ENCODE data around the gene TMEM80.

Gene TMEM80

DNA sequence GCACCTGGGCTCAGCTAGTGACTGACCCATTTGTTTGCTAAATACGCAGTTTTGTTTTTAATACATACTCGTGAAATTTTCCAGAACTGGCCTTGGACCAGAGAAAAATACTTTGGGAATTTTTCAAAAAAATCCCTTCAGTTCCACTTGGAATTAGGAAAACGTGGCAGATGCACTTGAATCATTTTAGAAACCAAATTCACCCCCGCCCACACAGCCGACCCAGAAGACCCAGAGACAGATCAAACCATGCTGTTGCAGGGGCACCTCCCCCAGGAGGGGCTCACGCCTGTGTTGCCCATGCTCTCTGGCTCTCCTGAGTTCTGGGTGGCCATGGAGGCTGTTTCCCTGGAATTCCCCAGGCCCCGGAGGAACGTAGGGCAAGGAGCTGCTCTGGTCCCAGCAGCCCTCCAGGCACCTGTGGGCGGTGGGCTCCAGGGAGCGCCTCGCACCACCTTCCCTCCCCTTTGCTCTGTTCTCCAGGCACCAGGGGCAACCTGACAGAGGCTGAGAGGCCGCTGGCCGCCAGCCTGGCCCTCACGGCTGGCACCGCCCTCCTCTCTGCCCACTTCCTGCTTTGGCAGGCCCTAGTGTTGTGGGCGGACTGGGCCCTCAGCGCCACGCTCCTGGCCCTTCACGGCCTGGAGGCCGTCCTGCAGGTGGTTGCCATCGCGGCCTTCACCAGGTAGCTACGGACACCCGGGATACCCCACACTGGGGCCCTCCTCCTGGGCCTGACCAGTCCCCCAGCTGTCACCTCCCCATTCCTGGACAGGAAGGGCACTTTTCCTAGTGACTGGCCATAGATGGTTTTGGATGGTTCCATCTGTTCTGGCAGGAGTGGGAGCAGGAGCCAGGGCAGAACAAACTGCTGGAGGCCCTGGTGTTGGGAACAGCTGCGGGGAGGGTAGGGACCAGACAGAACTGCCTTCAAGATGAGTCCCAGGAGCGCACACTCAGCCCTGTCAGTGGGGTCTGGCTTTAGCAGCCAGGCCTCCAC lies 7.1 kb downstream of the TMEM80 start:
- no peak for DNase-seq

DNA sequence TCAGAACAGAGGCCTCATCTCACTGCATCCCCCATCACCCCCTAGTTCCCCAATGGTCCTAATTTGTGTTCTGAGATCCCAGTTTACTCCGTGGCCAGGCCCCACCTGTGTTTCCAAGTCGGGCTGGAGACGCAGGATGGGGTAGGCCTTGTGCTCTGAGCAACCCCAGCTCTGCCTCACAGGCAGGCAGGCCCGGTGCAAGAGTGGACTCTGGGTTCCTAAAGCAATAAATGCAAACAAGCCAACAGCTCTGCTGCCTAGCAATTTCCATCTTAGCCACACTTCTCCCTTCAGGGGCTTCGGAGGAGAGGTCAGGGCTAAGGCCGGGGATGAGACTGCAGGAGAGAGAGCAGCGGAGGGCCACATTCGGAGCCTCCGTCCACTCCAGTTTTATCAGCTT lies 7.9 kb downstream of the TMEM80 start:
- DNase-seq = no peak

DNA sequence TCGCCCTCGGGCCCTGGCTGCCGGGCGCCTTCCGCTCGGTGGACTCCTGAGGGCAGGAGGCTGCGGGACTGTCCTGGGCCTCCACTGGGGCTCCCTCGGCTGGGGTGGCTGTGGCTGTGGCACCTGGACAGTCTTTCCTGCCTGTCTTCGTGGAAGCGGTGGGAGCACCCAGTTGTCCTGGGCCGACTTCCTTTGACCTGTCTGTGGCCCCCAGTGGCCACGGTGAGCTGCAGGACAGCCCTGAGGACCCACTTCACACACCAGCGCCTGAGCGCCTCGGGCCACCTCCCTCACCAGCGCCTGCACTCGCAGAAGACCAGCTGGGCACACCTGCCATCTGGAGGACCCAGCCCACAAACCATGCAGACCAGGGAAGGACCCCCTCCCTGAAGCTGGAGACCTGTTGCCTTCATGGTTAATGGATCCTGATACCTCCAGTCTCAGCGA lies 8.6 kb downstream of the TMEM80 start:
- no peak for DNase-seq

DNA sequence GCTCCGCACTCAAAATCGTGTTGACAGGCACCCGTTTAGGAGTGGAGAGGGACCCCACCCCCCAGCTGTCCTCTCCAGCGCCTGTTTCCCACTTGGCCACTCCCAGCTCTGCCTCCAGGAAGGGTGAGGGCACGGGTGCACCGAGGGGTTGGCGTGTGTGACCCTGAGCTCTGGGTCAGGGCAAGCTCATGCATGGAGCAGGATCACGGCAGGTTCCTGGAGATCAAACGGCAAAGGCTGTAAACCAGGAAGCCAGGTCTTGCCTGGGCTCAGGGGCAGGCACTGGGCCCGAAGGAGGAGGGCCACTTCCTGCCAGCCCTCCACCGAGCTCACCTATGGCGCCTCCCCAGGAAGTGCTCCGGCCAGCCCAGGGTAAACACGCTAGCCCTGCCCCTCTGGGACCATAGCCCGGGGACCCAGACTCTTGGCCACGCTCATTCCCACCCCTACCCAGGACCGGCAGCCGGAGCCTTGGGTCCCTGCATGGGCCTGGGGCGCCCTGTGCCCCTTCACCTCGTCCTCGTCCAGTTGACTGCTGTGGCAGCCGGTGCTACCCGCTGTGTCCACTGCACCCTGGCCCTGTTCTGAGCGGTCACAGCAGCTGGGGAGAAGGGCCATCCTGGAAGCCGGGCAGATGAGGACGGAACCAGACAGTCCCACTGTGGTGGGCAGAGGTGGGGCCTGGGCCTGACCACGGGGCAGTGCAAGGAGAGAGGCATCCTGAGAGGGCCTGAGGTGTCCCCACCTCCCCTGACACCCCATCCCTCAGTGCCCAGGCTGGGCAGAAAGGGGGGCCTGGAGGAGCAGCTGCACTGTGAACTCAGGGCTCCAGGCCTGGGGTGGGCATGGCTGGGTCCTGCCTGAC lies 9.4 kb downstream of the TMEM80 start:
- DNase-seq = no peak

DNA sequence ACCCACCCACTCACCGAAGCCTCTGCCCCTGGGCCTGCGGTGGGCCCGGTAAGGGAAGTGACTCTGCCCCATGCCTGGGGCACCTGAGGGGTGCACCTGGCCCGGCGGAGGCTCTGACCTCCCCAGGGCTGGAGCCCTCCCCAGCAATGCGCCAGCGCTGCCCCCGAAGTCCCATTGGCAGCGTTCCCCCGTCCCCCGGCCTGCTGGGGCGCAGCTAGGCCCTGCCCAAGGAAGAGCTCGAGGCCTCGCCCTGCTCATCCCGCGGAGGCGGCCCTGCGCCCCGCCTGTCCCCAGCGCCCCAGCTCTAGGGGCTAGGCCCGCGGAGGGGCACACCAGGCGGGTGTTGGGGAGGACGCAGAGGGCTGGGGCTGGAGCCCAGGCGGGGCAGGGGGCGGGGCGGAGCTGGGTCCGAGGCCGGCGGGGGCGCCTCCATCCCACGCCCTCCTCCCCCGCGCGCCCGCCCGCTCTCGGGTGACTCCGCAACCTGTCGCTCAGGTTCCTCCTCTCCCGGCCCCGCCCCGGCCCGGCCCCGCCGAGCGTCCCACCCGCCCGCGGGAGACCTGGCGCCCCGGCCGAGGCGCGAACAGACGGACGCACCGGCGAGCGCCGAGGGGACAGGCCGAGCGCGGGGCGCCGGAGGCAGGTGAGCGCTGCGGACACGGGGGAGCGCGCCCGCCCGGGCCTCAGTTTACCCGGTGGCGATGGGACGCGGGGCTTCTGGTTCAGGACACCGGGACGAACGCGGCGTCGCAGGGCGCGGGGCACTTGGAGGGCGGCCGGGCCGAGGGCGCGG lies 10.2 kb downstream of the TMEM80 start, which contains the start of gene EPS8L2:
Gene EPS8L2, plus strand, starts transcription at position 586 of the 793 bp plus-strand sequence. CDS start 3,177 bp downstream, outside the sequence.
- DNase-seq = no peak

DNA sequence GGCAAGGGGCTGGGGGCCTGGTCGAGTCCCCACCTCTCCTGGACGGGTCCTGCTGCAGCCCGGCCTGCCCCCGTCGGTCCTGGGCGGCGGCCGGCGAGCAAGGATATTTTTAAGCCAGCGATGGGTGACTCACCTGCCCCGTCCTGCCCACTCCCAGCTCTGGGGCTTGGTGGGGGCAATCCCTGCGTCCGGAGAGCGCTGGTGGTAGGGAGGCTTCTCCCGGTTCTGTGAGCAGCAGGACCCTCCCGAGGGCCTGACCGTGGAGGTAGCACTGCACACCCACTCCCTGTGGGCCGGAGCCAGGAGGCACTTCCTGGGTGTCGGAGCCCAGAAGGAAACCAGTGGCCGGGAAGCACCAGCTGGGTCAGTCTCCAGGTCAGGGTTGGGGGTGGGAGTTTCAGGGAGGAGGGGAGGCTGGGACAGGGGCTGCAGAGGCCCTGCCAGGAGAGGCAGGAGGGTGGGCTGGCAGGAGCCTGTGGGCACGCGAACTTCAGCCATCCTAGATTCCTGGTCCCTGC lies 10.9 kb downstream of the TMEM80 start:
- no peak for DNase-seq

DNA sequence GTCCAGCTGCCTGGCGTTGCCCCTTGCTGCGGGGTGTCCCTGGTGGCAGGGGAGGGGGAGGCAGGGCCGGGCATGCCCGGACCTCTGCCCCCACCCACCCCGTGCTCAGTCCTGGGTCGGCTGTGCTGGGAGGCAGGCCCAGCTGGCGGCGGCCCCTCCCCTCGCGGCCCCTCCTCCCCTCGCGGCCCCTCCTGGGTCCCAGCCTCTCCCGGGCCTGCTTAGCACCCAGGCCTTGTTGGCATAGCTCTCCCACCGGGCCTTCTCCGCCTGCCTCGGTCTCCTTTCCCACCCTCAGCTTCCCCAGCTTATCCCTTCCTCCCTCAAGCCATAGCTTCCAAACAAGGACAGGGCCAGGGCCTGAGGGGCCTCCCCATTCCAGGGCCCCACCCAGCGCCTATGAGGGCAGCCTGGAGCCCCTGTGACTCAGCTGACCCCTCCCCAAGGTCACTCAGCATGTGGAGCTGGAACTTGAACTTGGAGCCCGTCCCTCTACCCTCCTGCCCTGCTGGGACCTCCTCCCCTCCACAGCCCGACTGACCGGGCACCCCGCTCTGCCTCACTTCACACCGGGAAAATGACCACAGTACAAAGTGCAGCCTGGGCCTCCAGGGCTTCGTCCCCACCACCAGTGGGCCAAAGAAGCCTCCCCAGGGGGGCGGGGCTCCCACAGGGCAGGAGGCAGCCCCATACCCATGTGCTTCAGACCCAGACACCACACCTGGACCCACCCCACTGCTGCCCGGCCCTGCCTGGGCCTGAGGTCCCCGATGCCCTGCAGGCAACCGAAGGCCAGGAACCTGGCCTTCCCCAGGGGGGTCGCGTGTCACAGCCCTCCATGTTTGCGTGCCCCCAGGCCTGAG lies 11.6 kb downstream of the TMEM80 start:
- DNase-seq = no peak

DNA sequence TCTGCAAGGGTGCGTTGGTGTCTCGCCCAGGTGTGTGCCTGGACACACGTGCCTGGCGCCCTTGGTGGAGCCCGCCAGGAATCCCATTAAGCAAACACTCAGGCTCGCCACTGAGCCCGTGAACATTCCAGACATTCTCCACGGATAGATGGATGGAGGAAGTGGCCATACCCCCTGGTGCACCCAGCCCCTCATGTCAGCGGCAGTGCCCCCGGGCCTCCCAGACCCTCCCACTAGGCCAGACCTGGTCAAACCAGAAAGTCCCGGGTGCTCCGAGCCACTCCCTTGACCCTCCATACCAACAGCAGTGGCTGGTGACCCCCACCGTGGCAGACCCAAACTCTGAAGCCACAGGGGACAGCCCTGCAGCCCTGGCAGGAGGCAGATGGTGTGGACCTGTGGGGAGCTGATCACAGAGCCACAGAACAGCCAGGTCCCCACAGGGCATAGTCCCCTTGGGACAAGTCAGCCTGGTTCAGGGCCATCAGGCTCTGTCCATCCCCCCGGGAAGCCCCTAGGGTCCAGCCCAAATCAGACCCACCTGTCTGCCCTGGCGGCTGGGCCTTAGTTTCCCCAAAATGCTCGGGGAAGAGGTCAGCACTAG lies 12.3 kb downstream of the TMEM80 start:
- no peak for DNase-seq

DNA sequence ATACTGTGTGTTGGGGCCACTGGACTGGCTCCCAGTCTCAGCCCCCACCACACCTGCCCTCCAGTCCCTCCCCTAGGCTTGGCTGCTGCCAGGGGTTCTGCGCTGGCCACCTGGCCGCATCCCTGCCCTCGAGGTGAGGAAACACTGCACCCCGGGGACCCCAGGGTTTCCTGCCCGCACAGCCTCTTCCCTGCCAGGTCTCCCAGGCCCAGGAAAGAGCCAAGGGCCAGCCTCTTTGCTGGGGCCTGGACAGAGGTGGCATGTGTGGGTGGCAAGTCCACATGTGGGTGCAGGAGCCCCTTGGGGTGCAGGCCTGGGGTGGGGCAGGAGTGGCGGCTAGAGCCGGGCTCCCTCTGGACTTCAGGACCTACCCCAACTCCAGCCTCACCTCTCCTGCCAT lies 12.9 kb downstream of the TMEM80 start:
- no peak for DNase-seq

DNA sequence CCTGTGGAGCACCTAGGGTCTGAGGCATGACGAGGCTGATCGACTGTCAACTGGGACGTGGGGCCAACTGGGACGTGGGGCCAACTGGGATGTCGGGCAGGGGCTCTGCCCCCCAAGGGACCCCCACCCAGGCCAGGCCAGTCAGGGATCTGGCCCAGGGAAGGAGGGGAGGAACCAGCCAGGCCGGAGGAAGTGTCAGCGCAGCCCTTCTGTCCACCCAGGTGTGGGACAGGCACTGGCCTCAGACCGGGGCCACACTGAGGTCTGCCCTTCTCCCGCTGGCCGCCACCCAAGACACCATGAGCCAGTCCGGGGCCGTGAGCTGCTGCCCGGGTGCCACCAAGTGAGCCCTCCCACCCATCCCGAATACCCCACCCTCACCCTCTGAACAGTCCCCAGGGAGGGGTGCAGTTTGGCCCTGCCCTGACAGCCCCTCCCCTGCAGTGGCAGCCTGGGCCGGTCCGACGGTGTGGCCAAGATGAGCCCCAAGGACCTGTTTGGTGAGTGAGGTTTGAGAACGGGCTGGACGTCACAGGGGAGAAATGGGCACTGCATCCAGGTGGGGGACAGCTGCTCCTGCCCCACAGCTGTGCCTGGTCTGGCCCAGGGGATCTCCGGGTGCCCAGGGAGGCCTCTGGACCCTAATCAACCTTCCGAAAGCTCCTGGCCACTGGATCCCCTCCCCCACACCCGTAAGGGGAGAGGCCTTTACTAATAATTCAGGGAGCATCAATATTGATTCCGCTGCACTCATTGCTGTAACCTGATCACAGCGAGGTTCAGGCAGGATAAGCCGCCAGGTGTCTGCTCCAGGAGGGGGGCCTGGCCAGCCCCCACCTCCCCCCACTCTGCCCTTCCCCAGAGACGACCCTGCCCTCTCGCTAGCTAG lies 13.7 kb downstream of the TMEM80 start:
- no peak for DNase-seq

DNA sequence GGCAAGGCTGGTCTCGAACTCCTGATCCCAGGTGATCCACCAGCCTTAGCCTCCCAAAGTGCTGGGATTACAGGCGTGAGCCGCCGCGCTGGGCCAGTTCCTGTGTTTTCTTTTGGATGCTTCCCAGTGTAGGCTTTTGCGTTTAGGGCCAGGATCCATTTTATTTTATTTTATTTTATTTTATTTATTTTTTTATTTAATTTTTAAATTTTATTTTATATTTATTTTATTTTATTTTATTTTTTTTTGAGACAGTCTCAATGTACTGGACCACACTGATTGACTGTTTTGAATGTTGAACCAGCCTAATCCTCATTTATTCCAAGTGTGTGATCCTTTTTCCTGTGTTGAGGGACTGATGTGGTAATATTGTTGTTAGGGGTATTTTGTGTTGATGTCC lies 18.8 kb downstream of the TMEM80 start:
- DNase-seq = no peak

DNA sequence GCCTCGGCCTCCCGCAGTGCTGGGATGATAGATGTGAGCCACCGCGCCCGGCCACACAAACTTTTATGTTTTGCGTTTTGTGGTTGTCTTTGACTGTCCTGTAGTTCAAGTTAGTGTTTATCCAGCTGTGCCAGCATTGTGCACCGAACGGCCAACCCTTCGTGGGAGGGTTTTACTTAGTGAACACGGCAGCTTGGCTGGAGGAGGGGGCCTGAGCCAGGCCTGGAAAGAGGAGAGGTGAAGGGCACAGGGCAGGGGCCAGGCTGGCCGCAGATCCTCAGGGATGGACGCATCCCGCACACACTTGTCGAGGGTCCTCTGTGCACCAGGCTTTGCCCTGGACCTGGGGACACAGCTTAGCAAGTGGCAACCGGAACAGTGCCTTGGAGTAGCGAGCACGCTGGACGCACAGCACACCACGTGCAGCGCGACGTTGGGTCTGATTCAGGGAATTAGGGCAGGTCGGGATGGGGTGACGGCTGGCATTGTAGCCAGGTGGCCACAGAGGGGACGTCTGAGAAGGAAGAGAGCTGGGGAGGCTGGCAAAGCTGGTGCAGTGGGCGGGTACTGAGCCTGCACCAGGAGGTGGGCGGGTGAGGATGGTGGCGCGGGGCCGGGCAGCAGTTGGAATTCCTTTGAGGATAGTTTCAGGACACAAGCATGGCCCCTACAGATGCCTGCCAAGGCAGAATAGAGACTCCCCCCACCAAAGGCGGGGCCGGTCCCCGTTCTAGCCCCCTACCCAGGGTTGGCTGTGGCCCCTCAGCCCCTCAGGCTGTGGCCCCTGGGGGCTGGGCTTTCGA lies 23.8 kb downstream of the TMEM80 start:
- no peak for DNase-seq

DNA sequence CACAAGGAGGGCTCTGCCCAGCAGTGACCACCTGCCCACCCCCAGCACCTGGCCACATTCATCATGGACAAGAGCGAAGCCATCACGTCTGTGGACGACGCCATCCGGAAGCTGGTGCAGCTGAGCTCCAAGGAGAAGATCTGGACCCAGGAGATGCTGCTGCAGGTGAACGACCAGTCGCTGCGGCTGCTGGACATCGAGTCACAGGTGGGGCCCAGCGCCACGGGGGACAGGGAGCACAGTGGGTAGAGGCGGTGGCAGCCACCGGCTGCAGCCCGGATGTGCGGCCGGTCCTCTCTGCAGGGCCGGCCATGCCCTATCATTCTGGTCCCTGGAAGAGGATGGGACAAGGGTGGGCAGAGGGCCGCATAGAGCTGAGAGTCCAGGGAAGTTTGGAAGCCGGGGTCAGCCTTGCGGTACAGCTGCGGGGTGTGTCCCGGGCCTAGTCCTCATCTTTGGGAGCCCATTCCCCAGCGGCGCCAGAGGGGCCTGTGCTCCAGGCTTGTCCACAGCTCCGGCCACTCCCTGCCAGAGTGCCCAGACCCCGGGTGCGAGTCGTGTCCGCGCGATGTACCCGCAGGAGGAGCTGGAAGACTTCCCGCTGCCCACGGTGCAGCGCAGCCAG lies 24.5 kb downstream of the TMEM80 start:
- DNase-seq = no peak

DNA sequence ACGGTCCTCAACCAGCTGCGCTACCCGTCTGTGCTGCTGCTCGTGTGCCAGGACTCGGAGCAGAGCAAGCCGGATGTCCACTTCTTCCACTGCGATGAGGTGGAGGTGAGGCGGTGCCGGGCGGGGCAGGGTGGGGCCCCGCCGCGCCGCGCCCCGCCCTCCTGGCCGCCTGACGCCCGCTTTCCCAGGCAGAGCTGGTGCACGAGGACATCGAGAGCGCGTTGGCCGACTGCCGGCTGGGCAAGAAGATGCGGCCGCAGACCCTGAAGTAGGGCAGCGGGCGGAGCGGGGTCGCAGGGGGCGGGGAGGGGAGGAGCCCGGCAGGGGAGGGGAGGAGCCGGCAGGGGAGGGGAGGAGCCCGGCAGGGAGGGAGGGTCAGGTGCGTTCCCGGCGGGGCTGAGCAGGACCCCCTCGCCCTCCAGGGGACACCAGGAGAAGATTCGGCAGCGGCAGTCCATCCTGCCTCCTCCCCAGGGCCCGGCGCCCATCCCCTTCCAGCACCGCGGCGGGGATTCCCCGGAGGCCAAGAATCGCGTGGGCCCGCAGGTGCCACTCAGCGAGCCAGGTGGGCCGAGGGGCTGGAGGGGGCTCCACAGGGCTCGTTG lies 25.1 kb downstream of the TMEM80 start:
- no peak for DNase-seq

DNA sequence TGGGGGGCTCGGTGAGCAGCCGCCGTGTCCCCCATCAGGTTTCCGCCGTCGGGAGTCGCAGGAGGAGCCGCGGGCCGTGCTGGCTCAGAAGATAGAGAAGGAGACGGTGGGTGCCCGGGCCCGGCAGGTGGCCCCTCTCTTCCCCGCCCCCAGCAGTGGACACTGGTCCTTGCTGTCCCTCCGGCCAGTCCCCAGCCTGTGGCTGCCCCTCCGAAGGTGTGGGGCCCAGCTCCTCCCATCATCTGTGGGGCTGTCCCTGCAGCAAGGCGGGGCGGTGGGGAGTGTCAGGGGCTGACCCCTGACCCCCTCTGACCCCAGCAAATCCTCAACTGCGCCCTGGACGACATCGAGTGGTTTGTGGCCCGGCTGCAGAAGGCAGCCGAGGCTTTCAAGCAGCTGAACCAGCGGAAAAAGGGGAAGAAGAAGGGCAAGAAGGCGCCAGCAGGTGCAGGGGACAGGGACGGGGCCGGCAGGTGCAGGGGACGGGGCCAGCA lies 25.7 kb downstream of the TMEM80 start:
- no peak for DNase-seq

DNA sequence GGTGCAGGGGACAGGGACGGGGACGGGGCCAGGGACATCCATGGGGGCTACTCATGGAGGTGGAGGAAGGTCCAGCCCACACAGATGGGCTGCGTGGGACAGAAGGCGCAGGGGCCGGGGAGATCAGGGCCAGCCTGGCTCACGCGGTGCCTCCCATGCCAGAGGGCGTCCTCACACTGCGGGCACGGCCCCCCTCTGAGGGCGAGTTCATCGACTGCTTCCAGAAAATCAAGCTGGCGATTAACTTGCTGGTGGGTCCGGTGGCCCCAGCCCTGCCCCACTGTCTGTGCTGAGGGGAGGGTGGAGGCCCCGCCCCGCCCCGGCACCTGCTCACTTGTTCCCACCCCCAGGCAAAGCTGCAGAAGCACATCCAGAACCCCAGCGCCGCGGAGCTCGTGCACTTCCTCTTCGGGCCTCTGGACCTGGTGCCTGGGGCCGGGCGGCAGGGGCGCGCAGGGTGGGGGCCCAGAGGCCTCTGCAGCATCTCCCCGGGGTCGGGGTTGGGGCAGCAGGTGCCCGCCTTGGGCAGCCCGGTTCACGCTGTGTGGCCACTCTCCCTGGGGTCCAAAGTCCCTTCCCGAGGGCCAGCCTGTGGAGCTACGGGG lies 26.2 kb downstream of the TMEM80 start:
- no peak for DNase-seq

DNA sequence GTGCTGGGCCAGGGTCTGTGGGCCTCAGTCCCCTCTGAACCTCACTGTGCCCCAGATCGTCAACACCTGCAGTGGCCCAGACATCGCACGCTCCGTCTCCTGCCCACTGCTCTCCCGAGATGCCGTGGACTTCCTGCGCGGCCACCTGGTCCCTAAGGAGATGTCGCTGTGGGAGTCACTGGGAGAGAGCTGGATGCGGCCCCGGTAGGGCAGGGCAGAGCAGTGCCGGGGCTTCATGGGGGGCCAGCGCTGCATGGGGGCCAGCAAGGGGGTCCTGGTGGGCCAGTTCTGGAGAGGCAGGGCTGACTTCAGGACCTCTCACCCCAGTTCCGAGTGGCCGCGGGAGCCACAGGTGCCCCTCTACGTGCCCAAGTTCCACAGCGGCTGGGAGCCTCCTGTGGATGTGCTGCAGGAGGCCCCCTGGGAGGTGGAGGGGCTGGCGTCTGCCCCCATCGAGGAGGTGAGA lies 26.8 kb downstream of the TMEM80 start:
- no peak for DNase-seq
